CD4-positive, alpha-beta T cell treated with Interleukin-4 for 4 hours (primary cell): ENCODE data around the gene SLC35A5.
A peak's percentile ranks its signal among the peaks of the same experiment; 100 is the strongest.

Source experiments
- DNase-seq: peaks from one replicate; pipeline ENCODE4 v3.0.0-alpha.2; 2020

Gene SLC35A5

DNA sequence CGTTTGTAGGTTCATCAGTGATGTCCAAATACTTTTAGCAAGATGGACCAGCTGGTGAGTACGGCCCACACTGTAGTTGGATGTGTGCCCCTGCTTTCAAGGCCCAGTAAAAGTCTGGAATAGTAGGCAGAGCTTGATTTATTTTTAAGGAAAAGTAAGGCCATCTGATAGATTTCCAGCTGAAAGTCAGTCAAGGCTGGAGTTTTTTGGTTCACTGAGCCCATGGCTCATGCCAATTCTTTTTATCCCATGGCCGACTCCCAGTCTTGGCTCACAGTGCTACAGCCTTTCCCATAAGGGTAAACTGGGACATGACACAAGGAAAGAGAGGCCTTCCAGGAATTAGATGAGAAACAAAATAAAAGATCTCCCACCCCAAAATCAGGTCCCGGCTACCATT is 65.6 kb downstream of the SLC35A5 start:
- no peak for DNase-seq

DNA sequence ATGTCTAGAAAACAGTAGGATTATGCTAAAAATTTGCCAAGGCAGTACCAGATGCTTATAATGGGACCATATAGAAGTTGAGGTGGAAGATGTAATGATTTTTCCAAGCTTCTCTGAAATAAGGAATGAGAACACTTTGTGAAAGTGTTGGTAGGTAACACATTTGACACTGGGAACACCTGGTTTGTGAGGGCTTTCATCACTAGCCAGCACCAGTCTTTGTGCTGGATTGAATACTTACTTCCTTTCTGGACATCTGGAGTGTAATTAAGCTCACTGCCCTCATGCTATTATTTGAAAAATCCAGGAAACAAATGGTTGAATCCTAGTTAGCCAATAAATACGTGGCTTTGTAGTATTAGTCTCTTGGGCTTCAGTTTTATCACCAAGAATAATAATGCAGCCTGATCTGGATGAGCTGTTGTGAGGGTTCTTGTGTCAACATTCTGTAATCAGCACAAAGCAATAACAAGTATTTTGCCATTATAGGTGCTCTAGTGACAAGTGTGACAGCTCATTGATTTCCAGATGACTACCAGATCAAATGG is 66.1 kb downstream of the SLC35A5 start:
- DNase-seq = no peak

DNA sequence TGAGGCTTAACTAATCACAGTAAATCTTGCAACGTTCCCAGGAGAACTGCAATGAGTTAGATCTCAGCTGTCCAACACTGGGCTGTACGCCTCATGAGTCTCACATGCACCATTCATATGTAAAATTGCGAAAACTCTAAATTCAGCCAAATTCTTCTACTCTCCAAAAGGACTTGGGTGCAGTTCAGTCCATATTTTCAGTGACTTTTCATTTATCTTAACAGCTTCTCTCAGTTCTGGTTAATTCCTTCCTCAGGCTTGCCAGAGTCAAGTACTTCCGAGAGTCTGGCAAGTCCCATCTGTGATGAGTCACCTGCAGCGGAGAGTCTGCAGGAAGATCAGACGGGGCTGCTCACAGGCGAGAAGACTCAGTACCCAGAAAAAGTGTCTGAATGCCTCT is 67.6 kb downstream of the SLC35A5 start:
- peak; percentile 8 for DNase-seq

DNA sequence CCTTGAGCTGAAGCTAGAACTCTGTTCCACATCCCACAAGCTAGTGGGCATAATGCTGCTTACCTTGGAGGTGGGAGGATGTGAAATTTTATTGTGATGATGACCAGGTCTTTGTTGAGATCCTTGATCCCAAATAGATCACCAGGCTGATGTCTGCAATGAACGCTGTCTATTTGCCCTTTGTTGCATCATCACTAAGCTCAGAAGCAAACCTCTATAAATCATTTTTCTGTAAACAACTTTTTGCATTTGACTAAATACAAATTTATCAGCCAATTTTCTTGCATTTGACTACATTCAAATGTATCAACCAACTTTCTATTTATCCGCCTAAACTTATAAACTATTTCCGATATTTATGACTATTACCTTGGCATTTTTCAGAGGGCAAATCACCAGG is 69.4 kb downstream of the SLC35A5 start:
- DNase-seq = no peak

DNA sequence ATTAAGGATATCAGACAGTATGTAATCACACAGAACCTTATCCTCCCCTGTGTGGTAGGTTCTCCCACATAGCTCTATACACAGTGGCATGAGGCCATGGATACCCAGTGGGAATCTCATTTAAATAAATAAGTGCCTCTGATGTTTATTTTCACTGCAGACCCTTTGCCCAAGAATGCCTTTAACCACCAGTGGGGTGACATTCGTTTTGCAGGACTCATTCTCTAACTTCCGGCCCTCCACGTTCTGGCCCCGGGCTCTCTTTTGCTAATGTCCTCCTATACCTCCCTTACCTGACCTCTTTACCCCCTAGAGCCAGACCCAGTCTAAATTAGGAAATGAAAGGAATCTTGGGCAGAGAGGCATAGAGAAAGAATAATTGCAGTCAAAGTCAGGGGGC is 70.8 kb downstream of the SLC35A5 start:
- DNase-seq = no peak

DNA sequence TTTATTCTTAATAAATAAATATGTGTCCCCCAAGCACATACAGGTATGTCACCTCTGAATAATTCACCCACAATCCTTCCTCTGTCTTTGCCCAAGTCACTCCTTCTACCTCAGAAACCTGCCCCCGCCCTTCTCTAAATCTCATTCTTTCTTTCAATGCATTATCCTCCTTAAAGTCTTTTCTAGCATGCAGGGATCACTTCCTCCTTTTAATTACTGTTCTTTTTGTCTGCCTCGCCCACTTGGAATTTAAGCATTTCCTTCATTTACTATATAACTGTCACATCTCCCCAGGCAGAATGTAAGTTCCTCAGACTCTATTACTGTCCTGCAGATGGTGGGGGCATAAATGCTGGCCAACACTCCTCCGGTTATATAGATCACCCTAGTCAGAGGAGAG is 71.3 kb downstream of the SLC35A5 start:
- no peak for DNase-seq

DNA sequence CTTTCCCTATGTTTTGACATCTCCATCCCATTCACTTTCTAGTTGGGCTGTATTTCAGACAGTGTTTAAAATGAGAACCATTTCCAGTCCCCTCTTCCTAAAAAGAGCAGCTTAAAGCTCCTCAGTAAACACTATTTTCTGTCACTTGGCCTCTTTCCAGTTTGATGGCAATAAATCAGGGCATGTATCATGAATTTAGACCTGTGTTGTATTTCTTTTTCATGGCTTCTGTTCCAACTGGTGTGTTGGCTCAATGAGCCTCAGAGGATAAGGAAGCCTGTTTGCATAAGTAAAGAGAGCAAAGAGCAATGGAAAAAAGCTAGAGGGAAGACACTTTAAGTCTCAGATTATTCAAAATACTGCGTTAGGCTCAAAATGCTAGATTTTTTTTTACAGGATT is 71.9 kb downstream of the SLC35A5 start:
- DNase-seq = no peak

DNA sequence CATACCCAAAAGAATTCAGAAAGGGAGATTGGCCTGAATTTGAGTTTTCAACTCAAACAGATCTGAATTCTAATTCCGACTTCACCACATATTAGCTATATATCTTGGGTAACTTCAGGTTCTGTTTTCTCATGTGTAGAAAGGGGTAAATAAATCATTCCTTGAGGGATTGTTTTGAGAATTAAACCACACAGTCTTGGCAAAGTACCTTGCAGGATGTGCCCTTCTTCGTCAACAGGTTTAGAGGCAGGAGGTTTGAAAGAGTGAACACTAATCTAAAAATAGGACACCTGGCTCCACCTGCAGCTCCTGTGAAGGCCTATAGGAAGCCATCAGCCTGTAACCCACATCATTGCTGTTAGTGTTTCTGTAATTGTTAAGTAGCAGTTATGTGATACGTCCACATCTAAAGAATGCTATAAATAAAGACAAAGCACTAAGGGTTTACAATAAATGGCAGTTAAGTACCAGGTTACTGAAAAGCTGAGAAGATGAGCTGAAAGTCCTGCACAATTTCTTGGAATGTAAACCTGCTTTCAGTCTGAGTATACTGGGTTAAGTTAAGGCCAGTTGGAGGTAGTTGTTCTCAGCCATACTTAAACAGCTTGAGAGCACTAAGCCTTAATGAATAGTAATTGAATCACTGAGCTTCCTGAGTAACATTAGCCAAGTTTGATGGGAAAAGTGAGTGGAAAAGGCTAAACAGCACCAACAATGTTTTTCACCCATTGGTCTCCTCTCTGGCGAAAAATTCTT is 73.1 kb downstream of the SLC35A5 start:
- DNase-seq = no peak
